Measurements from ENCODE around the gene ARSG. TPM values are rescaled to one million over a fixed set of nuclear protein-coding genes. Genes with fewer than 3 reads are reported as not detected.

Gene ARSG
- total and polyA plus RNA-seq, 2 of the 8 experiments (the other 6 are each of a cell fraction or from before 2014, with no cell fraction given), result 3.3 to 4.0 TPM

- no peak for TF ChIP-seq CHD7 (IDR thresholded peaks at IDR 0.05; ENCODE audit: insufficient replicate concordance, low read length)
- no peak for TF ChIP-seq CBX5 (IDR thresholded peaks at IDR 0.05; ENCODE audit: low read depth, low read length)
- no peak for TF ChIP-seq RBBP5 (IDR thresholded peaks at IDR 0.05; ENCODE audit: borderline replicate concordance, low read depth, low read length)
- no peak for TF ChIP-seq SIX5 (IDR thresholded peaks at IDR 0.05; ENCODE audit: low read depth, low read length)
Measured at GRCh38 chr17:68297195-68297594, 5.9 kb downstream of the ARSG start (continued).

Data from H1 (cell line).